GM12874 (cell line): Measurements from ENCODE around the gene KLLN.

Experiments used
- TF ChIP-seq, protein P1 (sequence below): IDR thresholded peaks from 2 replicates; pipeline ENCODE4 v1.5.1; 2011; ENCODE audit warnings: low read depth, mild to moderate bottlenecking, control low read depth, low read length, moderate library complexity; ENCODE audit not compliant: insufficient read depth

Gene KLLN

GRCh38 chr10:87880336-87880735 lies 17.0 kb upstream of the KLLN start:
- TF ChIP-seq, protein P1, sequence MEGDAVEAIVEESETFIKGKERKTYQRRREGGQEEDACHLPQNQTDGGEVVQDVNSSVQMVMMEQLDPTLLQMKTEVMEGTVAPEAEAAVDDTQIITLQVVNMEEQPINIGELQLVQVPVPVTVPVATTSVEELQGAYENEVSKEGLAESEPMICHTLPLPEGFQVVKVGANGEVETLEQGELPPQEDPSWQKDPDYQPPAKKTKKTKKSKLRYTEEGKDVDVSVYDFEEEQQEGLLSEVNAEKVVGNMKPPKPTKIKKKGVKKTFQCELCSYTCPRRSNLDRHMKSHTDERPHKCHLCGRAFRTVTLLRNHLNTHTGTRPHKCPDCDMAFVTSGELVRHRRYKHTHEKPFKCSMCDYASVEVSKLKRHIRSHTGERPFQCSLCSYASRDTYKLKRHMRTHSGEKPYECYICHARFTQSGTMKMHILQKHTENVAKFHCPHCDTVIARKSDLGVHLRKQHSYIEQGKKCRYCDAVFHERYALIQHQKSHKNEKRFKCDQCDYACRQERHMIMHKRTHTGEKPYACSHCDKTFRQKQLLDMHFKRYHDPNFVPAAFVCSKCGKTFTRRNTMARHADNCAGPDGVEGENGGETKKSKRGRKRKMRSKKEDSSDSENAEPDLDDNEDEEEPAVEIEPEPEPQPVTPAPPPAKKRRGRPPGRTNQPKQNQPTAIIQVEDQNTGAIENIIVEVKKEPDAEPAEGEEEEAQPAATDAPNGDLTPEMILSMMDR = no peak

GRCh38 chr10:87878664-87879459 lies 15.5 kb upstream of the KLLN start:
- TF ChIP-seq, protein P1 = no peak

DNA sequence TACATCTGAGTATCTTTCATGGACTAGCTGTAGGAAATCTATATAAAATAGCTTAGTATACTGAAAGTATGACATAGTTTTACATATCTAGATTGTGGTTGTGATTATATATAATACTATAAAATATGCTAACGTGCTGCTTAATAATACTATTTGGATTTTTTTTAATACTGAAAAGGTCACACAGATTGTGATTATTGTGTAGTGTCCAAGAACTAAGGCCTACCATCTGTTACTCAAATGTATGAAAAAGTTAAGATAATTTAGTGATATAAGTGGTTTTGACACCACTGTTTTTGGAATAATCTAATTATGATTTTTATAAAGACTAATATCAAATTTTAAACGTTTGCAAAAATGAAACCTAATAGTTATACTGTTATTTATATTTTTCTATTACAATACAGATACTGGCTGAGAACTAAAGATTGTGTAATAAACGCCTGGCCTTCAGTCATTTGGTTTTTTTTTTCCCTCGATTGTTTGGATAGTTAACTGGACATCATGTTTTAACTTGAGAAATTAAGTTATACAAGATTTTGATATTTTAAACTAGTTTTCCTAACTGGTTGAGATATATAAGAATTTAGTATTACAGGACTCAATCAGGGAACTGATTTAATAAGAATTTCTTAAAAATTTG lies 12.7 kb upstream of the KLLN start:
- TF ChIP-seq, protein P1 = no peak

DNA sequence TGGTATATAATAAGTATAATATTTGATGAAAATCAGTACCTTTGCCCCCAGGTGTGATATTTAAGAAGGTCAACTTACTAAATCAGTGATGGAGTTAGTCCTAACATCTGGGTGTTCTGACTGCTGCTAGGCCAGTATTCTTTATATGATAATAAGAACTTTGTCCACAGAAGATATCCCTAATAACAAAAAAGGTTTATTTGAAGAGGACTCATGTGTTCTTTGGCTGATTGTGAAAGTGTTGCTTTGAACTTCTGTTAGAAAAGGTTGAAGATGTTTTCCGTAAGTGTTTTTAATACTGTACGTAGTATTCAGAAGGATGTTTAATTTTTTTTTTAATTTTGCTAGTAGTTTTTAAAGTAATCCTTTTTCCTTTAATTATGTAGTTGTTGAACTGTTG lies 10.3 kb upstream of the KLLN start:
- TF ChIP-seq, protein P1 = no peak

DNA sequence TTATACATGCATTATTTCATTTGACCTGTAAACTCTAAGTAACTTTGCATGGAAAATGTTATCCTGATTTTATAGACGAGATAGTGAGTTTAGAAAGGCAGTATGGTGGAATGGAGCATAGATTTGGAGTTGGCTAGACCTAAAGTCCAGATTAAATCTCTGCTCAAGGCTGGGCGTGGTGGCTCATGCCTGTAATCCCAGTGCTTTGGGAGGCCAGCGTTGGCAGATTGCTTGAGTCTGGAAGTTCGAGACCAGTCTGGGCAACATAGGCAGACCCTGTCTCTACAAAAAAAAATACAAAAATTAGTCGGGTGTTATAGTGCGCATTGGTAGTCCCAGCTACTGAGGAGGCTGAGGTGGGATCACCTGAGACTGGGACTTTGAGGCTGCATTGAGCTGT lies 9.5 kb upstream of the KLLN start:
- TF ChIP-seq, protein P1 = no peak

DNA sequence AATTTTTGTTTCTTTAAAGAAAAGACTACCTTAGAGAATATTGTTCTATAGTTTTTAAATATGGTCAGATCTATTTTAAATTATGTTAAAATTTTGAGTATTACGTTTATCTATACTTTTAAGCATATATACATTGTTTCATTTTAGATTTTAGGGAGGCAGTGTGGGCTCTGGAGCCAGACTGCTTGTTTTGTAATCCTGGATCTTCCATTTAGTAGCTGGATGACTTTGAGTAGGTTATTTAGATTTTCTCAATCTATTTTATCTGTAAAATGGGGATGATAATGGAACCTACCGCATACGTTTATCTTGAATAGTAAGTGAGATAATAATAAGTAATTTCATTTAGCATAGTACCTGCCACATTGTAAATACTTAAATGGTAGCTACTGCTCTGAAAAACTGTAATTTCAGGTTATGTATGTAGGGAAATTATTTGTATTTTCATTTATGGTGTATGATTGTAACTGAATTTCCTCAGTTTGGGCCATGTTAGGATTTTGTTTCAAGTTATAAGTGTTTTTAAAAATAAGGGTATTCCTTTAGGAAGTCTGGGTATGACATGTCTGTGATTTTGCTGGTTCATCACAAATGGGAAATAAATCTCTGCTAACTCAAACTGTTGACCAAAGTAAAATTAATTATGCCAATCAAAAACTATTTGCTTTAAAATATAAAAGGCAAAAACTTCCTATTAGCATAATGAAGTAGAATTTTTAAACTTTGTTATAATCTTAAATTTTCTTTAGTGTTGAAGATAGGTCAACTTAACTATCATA lies 6.6 kb upstream of the KLLN start:
- TF ChIP-seq, protein P1 = no peak

DNA sequence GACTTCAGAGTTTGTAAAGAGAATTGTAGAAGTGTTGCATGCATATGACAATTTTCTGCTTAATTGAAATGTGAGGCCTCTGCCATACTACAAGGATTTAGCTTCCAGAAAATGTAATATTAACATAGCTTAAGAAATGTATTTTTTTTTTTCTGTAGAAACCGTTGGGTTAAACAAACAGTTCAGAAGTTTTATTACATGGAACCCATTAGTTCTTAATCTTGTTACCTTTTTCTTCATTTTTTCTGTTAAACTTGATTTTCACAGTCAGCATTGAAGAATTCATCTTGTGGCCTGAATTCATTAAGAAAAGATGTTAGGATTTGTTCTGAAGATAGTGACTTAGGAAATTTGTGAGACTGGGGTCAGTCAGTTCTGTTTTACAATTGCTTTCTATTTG lies 4.9 kb upstream of the KLLN start:
- TF ChIP-seq, protein P1 = no peak
